Cardiac fibroblast (primary cell): ENCODE results near the gene FAM177B.

Source experiments
- DNase-seq, 2 donors: peaks; one replicate each; pipeline versions ENCODE4 v3.0.0 to v3.0.0-alpha.2; 2010; ENCODE audit warnings: low read depth in 2 of 2
- H3K4me3 ChIP-seq, 2 donors: replicated peaks in 1 of 2; 1 replicate in 1 of 2; 2 replicates in 1 of 2; pipeline ENCODE4 v1.5.1; 2011; ENCODE audit warnings: low read depth in 2 of 2, low read length in 2 of 2, mild to moderate bottlenecking in 2 of 2, moderate library complexity in 1 of 2
- CTCF ChIP-seq: IDR thresholded peaks from one replicate; pipeline ENCODE4 v1.5.1; 2011; ENCODE audit warnings: low read depth, mild to moderate bottlenecking, low read length, inconsistent platforms

Gene FAM177B

GRCh38 chr1:222769181-222769580 is 32.2 kb downstream of the FAM177B start:
- H3K4me3 ChIP-seq: no peak overlapping the region
- no peak for DNase-seq
- TF ChIP-seq CTCF: no peak

GRCh38 chr1:222769971-222770620 is 33.1 kb downstream of the FAM177B start:
- peak; percentile 31 to 60 for DNase-seq
- no peak overlapping the region for H3K4me3 ChIP-seq
- TF ChIP-seq CTCF: no peak

- no peak for DNase-seq
These were observed 36.0 kb downstream of the FAM177B start for GRCh38 chr1:222772996-222773379.

GRCh38 chr1:222777463-222777862 is 40.5 kb downstream of the FAM177B start:
- no peak overlapping the region for H3K4me3 ChIP-seq
- TF ChIP-seq CTCF: no peak
- DNase-seq: peak; percentile 92 to 96

More at GRCh38 chr1:222772996-222773379, 36.0 kb downstream of the FAM177B start:
- no peak overlapping the region for H3K4me3 ChIP-seq
- no peak for TF ChIP-seq CTCF

GRCh38 chr1:222777977-222778376 is 41.0 kb downstream of the FAM177B start:
- H3K4me3 ChIP-seq: no peak overlapping the region
- no peak for TF ChIP-seq CTCF
- DNase-seq: peak; percentile 90 to 92

GRCh38 chr1:222781251-222781650 is 44.2 kb downstream of the FAM177B start:
- H3K4me3 ChIP-seq: no peak overlapping the region
- no peak for DNase-seq
- no peak for TF ChIP-seq CTCF

- DNase-seq: no peak
- no peak overlapping the region for H3K4me3 ChIP-seq
- TF ChIP-seq CTCF: no peak
These were observed 46.0 kb downstream of the FAM177B start for GRCh38 chr1:222783051-222783450.
